ENCODE results near the gene SDCCAG8.
A peak's percentile ranks its signal among the peaks of the same experiment; 100 is the strongest.
"Not testable (repeated sequence)": the region's sequence is repeated elsewhere in the genome, so short reads cannot be mapped to it uniquely, and the experiment has no call there.

Gene SDCCAG8

DNA sequence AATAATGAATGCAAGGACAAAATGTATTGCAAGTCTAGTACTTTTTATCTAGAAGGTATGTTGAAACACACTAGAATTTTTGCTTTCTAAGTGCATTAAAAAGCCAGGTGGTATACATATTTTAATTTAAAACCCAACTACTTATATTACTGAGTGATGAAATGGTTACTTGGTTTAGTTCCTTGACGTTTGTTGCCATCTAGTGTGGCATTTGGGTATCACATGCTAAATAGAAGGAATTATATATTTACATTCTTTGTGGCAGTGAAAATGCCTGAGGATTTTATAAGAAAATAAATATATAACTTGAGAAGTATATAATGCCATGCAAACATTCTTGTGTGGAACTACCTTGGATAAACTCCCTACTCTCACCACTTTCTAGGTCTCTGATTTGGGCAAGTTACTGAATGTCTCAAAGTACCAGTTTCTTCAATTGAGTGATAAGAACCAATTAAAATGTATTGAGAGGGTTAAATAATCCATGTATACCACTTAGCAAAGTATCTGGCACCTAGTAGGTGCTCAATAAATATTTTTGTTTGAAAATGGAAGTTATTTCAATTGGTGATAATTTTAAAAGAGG lies 69.6 kb downstream of the SDCCAG8 start:
- ChIA-PET POLR2A (no interaction called here), CTCF (no interaction called here)
- DNase-seq (ENCODE audit: extremely low spot score), result peak; percentile 39
- TF ChIP-seq SP1 (IDR thresholded peaks at IDR 0.05), result no peak
- no peak for TF ChIP-seq FOXM1 (IDR thresholded peaks at IDR 0.05; ENCODE audit: borderline replicate concordance)
- TF ChIP-seq HDGF (IDR thresholded peaks at IDR 0.05; ENCODE audit: borderline replicate concordance), result no peak
- TF ChIP-seq TARDBP (IDR thresholded peaks at IDR 0.05), result no peak

DNA sequence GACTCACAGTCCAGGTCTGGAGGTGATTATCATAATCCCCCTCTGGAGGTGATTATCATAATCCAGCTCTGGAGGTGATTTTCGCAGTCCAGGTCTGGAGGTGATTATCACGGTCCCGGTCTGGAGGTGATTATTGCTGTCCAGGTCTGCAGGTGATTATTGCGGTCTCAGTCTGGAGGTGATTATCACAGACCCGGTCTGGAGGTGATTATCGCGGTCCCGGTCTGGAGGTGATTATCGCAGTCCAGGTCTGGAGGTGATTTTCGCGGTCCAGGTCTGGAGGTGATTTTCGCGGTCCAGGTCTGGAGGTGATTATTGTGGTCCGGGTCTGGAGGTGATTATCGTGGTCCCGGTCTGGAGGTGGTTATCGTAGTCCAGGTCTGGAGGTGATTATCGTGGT lies 76.6 kb downstream of the SDCCAG8 start:
- CTCF ChIA-PET, result no interaction called here
- POLR2A ChIA-PET, result no interaction called here
- DNase-seq (ENCODE audit: extremely low spot score), result no peak
- TF ChIP-seq SP1 (IDR thresholded peaks at IDR 0.05) (no peak), ZNF384 (IDR thresholded peaks at IDR 0.05) (no peak), LEF1 (IDR thresholded peaks at IDR 0.05; ENCODE audit: borderline replicate concordance) (no peak), ARNT (IDR thresholded peaks at IDR 0.05) (no peak), L3MBTL2 (conservative IDR thresholded peaks at IDR 0.05) (no peak), FOXK2 (IDR thresholded peaks at IDR 0.05) (no peak), SUZ12 (IDR thresholded peaks at IDR 0.05) (no peak), CTBP1 (IDR thresholded peaks at IDR 0.05; ENCODE audit: borderline replicate concordance) (no peak), FOXM1 (IDR thresholded peaks at IDR 0.05; ENCODE audit: borderline replicate concordance) (no peak), TARDBP (IDR thresholded peaks at IDR 0.05) (no peak), BHLHE40 (IDR thresholded peaks at IDR 0.05; ENCODE audit: borderline replicate concordance) (no peak), HDGF (IDR thresholded peaks at IDR 0.05; ENCODE audit: borderline replicate concordance) (no peak), NFRKB (IDR thresholded peaks at IDR 0.05) (no peak)

DNA sequence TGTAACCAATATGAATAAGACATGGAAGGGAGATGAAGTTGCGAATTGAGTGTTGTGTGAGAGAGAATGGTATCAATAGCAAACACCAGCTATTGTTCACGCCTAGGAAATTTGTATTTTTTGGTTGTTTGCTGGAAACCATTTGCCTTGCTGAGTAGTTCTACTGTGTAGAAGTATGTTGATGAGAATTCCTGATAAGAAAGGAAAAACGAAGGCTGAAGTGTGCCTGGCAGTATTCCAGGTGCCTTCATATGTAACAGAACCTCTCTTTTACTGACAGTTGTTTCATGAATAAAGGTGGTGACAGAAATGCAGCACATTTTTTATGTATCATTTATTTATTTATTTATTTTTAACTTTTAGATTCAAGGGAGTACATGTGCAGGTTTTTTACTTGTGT lies 79.5 kb downstream of the SDCCAG8 start:
- POLR2A ChIA-PET, result no interaction called here
- TF ChIP-seq FOXA1 (IDR thresholded peaks at IDR 0.05), result no peak
- no peak for TF ChIP-seq SUZ12 (IDR thresholded peaks at IDR 0.05)
- TF ChIP-seq CTBP1 (IDR thresholded peaks at IDR 0.05; ENCODE audit: borderline replicate concordance), result no peak
- TF ChIP-seq NFRKB (IDR thresholded peaks at IDR 0.05), result no peak
- TF ChIP-seq ZNF384 (IDR thresholded peaks at IDR 0.05), result no peak
- no peak for TF ChIP-seq SP1 (IDR thresholded peaks at IDR 0.05)
- TF ChIP-seq ELF4 (IDR thresholded peaks at IDR 0.05), result no peak
- no peak for TF ChIP-seq LEF1 (IDR thresholded peaks at IDR 0.05; ENCODE audit: borderline replicate concordance)
- no peak for TF ChIP-seq L3MBTL2 (conservative IDR thresholded peaks at IDR 0.05)
- no peak for TF ChIP-seq FOXK2 (IDR thresholded peaks at IDR 0.05)
- TF ChIP-seq BHLHE40 (IDR thresholded peaks at IDR 0.05; ENCODE audit: borderline replicate concordance), result no peak
- CTCF ChIA-PET, result interaction anchor here (0.7 kb wide), 1 partner anchor 8 kb away, joined by 4 read pairs; no protein-coding TSS in a partner anchor
- no peak for DNase-seq (ENCODE audit: extremely low spot score)

DNA sequence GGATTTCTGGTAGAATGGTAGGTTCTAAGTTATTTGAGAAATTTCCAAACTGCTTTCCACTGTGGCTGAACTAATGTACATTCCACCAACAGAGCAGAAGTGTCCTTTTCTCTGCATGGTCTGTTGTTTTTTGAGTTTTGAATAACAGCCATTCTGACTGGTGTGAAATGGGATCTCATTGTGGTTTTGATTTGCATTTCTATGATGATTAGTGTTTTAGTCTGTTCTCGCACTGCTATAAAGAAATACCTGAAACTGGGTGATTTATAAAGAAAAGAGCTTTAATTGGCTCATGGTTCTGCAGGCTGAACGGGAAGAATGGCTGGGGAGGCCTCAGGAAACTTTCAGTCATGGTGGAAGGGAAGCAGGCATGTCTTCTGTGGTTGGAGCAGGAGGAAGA lies 80.3 kb downstream of the SDCCAG8 start:
- CTCF ChIA-PET, result no interaction called here
- POLR2A ChIA-PET, result no interaction called here
- TF ChIP-seq ARNT (IDR thresholded peaks at IDR 0.05) (no peak), ELF4 (IDR thresholded peaks at IDR 0.05) (no peak), FOXA1 (IDR thresholded peaks at IDR 0.05) (no peak)
- DNase-seq (ENCODE audit: extremely low spot score), result no peak

DNA sequence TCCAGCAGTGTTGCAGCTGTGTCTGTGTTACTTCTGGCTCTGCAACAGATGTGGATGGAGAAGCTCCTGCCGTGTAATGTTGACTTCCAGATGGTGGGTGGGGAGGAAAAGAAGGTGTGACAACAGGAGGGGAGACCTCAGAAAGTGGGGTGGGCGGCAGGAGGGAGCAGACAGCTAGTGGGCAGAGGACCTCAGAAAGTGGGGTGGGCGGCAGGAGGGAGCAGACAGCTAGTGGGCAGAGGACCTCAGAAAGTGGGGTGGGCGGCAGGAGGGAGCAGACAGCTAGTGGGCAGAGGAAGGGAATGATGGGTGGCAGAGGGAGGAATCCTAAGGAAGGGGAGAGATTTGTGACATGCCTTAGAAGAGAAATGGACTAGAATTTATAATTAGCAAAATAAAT lies 83.0 kb downstream of the SDCCAG8 start:
- CTCF ChIA-PET; POLR2A ChIA-PET; DNase-seq (ENCODE audit: extremely low spot score): not testable (repeated sequence)

DNA sequence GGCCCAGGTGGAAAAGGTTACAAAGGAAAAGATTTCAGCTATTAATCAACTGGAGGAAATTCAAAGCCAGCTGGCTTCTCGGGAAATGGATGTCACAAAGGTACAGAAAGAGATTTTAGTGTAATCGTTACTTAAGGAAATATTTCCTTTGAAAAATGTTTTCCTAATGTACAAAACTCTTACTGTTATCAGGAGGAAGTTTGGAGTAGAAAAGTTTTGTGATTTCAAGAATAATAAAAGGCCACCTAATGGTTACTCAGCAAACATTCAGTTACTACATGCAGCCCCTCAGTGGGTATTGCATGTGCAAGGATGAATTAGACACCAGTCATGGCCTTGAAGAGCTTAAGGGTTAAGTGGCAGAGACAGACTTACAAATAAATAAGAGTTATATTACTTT lies 85.2 kb downstream of the SDCCAG8 start:
- TF ChIP-seq SP1 (IDR thresholded peaks at IDR 0.05) (no peak), FOXK2 (IDR thresholded peaks at IDR 0.05) (no peak), L3MBTL2 (conservative IDR thresholded peaks at IDR 0.05) (no peak), TARDBP (IDR thresholded peaks at IDR 0.05) (no peak), NFRKB (IDR thresholded peaks at IDR 0.05) (no peak), SUZ12 (IDR thresholded peaks at IDR 0.05) (no peak), FOXA1 (IDR thresholded peaks at IDR 0.05) (no peak), FOXM1 (IDR thresholded peaks at IDR 0.05; ENCODE audit: borderline replicate concordance) (no peak), ARNT (IDR thresholded peaks at IDR 0.05) (no peak)
- ChIA-PET CTCF (interaction anchor here (0.7 kb wide), 1 partner anchor 82 kb away, joined by 3 read pairs; no protein-coding TSS in a partner anchor), POLR2A (no interaction called here)
- DNase-seq (ENCODE audit: extremely low spot score), result no peak

DNA sequence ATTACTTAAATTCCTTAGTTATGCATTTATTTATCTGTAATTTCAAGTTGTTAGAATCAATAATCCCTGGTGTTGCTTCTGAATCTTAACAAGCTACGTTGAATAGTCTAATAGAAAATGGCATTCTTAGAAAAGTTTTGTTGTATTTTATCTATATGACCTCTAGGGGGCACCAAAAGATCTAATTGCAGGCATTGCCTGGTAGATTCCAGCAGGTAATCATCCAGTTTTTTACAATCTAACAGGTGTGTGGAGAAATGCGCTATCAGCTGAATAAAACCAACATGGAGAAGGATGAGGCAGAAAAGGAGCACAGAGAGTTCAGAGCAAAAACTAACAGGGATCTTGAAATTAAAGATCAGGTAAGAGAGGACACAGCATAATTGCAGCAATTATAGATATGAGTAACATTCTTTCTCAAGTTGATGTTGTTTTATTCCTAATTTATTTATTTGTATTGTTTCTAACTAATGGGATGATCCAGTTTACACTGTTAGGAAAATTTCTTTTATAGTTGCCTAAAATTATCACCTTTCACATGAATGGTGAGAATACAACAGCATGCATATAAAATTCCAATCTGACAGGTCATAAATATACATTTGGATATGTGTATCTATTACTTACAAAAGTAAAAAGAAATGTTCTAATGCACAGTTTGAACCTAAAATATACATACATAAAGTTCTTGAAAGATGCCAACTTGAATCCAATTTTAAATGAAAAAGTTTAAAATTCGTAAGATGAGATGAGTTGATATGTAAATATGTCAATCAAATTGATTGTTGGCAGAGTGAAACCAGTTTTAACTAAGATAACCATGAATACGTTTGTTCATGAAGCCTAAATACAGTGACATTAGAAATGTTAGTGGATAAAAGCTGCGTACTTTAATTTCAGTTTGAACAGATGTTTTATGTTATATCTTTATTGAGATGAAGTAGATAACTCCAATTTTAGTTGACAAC lies 88.4 kb downstream of the SDCCAG8 start:
- DNase-seq (ENCODE audit: extremely low spot score), result peak; percentile 50
- POLR2A ChIA-PET, result no interaction called here
- CTCF ChIA-PET, result interaction anchor here (0.5 to 1.3 kb wide), 16 partner anchors 9 to 928 kb away, joined by 3 to 5 read pairs (median 3); no protein-coding TSS in a partner anchor
- TF ChIP-seq TARDBP (IDR thresholded peaks at IDR 0.05) (no peak), ZNF384 (IDR thresholded peaks at IDR 0.05) (0 out of 2 replicates have a peak, but pooled peaks have one; percentile 19)
- TF ChIP-seq, protein P1, sequence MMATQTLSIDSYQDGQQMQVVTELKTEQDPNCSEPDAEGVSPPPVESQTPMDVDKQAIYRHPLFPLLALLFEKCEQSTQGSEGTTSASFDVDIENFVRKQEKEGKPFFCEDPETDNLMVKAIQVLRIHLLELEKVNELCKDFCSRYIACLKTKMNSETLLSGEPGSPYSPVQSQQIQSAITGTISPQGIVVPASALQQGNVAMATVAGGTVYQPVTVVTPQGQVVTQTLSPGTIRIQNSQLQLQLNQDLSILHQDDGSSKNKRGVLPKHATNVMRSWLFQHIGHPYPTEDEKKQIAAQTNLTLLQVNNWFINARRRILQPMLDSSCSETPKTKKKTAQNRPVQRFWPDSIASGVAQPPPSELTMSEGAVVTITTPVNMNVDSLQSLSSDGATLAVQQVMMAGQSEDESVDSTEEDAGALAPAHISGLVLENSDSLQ (IDR thresholded peaks at IDR 0.05), result peak; percentile 80; the same call in 1 of the 2 replicates

DNA sequence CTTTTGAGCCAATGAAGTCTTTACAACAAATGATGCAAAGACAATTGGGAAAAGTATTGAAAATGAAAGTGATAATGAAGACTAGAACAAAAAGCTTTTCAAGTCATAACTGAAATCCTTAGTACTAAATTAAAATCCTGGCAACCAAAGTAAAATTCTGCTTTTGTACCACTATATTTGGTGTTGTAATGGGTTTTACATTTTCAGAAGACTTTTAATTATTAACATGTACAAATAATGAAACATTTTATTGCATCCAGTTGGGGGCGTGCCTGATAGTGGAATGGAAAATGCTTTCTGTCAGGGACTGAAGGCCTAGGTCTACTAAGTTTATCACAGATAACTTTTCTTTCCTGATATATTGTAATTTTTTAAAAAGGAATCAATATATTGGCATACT lies 89.4 kb downstream of the SDCCAG8 start:
- ChIA-PET CTCF (no interaction called here), POLR2A (no interaction called here)
- TF ChIP-seq L3MBTL2 (conservative IDR thresholded peaks at IDR 0.05) (no peak), LEF1 (IDR thresholded peaks at IDR 0.05; ENCODE audit: borderline replicate concordance) (no peak), BHLHE40 (IDR thresholded peaks at IDR 0.05; ENCODE audit: borderline replicate concordance) (no peak), TARDBP (IDR thresholded peaks at IDR 0.05) (no peak)
- DNase-seq (ENCODE audit: extremely low spot score), result no peak
